Lung microvascular endothelial cell (primary cell): Measurements from ENCODE around the gene ZNF778. TPM values are rescaled to one million over a fixed set of nuclear protein-coding genes. Genes with fewer than 3 reads are reported as not detected.
"Not testable (repeated sequence)": the region's sequence is repeated elsewhere in the genome, so short reads cannot be mapped to it uniquely, and the experiment has no call there.

Experiments used
- DNase-seq, 2 donors: peaks; one replicate each; pipeline versions ENCODE4 v3.0.0 to v3.0.0-alpha.2; 2010; ENCODE audit warnings: low read depth in 2 of 2
- total RNA-seq: library from RNA; depleted of rRNA; stranded (reverse); fragments of >200 nt; gene quantifications from 2 replicates; pipeline ENCODE4 v1.2.1, GENCODE V29; 2014

Gene ZNF778
- total RNA-seq, 1 donor from 2014 or later: 8.7 TPM

DNA sequence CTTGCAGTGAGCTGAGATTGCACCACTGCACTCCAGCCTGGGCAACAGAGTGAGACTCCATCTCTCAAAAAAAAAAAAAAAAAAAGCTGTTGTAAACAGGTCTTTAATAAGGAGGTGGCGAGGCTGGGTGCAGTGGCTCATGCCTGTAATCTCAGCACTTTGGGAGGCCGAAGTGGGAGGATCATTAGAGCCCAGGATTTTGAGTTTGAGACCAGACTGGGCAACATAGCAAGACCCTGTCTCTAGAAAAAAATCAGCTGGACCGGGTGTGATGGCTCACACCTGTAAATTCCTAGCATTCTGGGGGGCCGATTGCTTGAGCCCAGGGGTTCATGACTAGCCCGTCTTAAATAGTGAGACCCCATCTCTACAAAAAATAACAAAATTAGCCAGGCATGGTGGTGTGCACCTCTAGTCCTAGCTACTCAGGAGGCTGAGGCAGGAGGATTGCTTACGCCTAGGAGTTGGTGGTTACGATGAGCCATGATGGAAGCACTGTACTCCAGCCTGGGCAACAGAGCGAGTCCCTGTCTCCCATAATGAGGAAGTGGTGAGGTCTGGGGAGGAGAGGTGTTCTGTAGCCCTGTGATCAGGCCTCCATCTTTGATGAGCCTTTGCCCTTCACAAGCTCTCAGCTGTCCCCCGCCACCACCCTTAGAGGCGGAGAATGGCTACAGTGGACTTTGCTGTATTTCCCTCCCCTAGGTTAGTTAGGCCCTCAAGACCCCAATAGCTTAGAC is 36.2 kb downstream of the ZNF778 start:
- DNase-seq: no peak

DNA sequence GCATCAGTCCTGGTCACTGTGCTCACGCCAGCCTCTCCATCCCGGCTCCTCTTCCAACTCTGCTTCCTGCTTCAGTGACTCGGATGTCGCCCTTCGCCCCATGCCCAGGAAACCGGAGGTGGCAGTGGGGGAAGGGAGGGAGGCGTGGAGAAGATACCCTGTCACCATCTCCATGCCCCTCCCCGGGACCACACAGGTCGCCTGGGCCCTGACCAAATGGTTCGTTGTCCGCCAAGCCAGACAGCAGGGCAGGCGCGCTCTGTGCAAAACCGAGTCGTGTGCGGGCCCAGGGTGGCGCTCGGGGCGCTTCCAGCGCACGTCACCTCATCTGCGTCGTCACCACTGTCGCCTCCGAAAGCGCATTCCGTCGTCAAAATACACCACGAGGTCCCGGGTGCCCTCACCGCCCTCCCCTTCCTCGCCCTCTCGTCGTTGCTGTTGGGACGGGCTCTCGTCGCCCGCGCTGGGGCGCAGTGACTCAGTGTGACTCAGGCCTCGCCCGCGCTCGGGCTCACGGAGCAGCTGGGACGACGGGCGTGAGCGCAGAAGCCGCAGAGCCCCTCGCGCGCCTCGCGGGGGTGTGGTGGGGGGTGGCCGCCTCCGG is 39.2 kb downstream of the ZNF778 start:
- DNase-seq: peak; percentile 60 to 80

DNA sequence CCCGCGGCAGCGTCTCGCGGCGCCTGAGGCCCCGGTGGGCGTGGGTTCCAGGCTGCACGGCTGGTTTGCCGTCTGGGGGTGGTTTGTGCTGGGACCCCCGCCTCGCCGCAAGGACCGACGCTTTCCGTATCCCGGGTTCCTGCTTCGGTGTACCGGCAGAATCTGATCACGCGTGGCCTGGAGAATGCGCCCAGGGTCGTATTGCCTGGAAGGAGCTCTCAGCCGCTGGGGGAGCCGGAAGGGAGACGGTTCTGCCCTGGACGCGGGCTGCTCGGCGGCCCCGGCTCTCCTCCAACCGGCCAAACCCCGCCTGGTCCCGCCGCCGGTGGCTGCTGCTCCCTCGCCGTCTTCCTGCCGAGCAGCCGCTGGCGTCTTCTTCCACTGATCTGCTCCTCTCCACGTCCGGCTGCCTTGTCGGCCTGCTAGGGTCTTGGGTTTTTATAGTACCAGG is 39.8 kb downstream of the ZNF778 start:
- DNase-seq: no peak

DNA sequence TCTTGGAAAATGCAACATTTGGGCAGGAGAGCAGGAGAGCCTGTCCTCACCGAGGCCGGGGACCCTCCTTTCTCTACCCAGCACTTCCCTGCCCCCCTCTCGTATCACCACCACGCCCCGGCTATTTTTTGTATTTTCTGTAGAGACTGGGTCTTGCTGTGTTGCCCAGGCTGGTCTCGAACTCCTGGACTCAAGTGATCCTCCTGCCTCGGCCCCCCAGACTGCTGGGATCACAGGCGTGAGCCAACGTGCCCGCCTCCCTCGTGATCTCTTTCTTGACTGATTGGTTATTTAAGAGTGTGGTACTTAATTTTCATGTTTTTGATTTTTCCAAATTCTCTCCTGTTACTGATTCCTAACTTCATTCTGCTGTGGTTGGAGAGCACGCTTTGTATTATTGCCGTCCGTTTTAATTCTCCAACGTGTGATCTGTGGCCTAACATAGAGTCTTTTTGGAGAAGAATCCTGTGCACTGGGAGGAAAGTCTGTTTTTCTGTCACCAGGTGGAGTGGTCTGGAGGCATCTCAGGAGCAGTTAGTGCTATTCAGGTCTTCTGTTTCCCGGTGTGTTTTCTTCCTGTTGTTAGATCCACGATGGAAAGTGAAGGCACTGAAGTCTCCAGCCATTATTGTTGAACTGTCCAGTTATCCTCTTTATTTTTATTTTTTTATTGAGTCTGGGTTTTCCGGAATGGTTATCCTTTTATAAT is 40.4 kb downstream of the ZNF778 start:
- no peak for DNase-seq

DNA sequence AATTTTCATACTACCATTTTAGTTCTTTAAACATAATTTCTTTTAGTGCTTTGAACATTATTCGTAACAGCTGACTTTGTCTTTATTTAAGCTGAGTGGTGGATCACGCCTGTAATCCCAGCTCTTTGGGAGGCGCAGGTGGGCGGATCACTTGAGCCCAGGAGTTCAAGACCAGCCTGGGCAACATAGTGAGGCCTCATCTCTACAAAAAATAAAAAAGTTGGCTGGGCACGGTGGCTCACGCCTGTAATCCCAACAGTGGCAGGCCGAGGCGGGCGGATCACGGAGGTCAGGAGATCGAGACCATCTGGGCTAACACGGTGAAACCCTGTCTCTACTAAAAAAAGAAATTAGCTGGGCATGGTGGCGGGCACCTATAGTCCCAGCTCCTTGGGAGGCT is 42.4 kb downstream of the ZNF778 start:
- not testable (repeated sequence) for DNase-seq

DNA sequence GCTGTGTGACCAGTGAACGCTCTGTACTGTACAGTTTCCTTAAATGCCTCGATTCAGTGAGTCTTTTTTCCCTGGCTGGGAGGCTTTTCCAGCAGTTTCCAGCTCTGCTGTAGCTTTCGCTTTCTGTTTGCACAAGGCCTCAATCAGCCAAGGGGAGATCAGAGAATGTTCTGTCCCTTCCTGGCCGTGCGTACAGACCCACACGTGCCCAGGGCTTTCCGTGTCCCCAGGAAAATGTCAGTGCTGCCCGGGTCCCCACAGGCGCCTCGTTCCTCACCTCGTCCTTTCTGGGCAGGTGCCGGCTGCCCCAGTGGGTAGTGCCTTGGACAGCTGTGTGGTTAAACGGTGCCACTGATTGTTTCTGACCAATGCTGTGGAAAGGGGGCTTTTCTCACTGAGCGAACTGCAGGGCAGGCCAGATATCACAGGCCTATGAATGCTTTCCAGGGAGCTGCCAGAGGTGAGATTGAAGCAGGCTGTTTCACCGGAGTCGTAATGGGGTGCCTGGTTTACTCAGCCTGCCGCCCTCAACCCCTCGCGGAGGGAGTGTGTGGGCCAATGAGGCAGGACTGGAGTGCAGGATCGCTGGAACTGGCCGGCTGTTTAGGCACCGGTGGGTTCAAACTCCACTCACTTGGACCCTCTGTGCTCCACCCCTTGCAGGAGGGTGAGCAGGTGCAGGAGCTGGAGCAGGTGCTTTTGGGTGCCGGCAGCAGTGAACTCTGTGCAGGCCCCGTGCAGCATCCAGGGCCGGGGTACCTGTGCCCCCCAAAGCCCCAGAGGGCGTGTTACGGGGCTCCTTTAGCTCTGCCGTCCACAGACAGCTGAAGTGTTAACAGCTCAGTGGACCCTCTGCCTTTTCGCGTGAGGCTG is 44.4 kb downstream of the ZNF778 start:
- DNase-seq: peak in 1 of 2 donors; percentile 81

DNA sequence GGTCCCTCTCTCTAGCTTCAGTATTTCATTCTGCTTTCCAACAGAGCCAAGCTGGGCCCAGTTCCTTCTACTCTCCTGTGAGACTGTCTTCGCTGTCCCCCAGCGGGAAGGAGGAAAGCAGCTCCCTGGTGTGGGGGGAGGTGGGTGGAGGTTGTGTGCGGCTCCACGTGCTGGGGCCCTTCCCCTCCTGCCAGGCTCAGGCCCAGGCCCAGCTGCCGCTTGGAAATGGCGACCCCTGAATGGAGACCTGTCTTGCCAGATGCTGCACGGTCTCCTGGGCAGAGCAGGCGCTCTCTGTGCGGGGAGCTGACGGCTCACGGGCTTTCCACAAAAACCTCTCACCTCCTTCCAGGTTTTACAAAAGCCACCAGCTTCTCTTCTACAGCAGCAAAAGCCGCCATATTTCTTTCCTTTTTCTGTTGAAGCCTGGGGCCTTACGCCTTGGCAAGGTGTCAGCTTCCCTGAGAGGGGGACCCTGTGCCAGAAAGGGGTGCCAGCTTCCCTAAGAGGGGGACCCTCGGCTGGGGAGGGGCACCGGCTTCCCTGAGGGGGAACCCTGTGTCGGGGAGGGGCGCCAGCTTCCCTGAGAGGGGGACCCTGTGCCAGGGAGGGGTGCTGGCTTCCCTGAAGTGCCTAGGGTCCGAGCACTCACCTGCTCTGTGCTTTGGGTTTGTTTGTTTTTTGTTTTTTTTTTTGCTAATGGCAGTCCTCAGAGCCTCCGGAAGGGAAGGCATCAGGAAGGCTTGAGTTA is 47.5 kb downstream of the ZNF778 start:
- DNase-seq: no peak

DNA sequence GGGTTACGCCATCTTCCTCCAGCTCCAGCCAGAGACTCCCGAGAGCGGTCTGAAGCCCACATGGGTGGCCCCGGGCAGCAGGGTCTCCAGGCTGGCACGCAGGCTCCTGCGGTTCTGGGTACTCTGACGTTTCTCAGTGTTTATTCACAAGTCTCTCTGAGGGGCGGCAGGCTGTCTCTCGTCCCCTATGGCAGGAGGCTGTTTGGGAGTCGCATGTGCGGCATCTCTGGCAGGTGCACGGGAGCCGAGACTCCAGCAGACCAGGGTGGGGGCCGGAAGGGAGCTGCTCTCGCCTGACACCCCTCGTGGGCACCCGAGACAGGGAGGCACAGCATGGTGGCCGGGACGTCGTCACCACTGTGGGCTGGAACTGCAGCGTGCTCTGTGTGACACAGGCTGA is 48.1 kb downstream of the ZNF778 start:
- no peak for DNase-seq

DNA sequence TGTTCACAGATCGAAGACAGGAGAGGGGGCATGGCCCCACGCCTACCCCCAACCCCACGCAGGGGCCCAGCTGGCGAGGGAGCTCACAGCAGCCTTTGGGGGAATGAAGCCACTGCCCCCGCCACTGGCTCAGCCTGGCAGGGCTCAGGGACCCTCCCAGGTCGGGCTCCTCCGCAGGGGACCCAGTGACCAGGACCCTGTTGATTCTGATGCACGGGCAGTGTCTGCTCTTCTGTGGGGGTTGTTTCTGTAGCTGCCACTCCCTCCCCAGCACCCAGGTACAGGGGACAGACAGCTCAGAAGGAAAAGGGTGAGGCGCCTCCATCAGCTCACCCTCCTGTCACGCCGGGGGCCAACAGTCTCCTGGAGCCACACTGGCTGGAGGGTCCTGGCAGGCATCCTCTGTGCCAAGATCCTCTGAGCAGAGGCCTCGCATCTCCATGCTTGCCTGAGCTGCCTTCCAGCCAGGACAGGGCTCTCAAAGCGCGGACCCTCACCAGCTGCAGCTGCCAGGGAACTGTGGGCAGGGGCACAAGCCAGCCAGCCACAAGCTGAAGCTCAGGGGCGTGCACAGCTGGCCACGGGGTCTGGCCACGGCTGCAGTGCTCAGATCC is 49.1 kb downstream of the ZNF778 start:
- no peak for DNase-seq

DNA sequence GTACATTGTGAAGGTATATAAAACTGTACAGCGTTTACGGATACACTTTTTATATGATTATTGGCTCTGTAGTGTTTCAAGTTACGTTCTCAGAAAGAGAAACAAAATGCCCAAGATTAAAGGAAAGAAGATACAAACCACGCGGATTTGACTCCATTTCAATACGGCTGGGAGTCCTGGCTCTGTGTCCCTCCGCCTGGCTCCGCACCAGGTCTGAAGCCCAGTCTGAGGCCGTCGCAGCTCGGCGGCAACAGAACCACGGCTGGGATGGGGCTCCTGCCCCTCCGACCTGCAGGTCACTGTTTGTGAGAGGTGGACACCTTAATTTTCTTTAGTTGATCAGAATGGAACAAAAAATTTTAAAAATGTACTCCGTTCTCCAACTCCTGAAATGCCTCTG is 50.2 kb downstream of the ZNF778 start:
- DNase-seq: not testable (repeated sequence)

DNA sequence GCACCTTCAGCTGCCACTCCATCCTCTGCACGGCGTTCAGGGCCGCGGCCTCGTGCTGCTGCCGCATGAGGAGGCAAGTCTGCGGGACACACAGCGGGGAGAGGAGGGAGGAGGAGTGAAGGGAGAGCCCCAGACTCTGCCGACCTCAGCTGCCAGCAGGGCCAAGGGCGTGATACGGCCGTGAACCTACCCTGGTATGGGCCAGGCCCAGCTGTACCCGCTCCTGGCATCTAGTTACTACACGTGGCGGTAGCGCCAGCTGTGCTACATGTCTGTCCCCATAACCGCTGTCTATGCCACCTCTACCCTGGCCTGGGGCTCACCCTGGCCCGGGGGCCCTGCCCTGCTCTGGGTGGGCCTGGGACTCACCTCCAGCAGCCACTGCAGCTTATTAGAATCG is 51.1 kb downstream of the ZNF778 start:
- DNase-seq: no peak

DNA sequence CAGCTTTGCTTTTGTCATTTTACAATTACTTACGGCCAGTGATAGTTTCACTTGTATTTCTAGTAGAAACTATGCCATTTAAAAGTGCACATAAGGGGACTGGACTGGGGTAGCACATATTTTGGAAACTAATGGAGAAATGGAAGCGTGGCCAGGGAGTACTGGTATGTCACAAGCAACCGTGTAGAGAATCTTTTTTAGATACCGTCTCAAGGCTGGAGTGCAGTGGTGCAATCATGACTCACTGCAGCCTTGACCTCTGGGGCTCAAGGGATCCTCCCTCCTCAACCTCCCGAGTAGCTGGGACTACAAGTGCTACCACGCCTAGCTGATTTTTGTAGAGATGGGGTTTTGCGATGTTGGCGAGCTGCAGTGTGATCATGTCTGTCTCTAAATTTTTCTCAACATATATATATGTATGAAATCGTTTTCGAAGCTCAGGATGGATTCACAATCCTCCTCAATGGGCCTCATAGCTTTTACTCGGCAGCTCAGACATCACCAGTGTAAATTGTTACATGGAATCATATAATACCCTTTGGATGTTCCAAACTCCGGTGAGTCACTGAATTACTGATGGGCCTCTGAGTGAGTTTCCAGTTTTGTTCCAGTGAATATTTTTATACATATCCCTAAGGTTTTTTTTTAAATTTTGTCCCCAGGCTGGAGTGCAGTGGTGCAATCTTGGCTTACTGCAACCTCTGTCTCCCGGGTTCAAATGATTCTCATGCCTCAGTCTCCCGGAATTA is 51.7 kb downstream of the ZNF778 start:
- DNase-seq: no peak

DNA sequence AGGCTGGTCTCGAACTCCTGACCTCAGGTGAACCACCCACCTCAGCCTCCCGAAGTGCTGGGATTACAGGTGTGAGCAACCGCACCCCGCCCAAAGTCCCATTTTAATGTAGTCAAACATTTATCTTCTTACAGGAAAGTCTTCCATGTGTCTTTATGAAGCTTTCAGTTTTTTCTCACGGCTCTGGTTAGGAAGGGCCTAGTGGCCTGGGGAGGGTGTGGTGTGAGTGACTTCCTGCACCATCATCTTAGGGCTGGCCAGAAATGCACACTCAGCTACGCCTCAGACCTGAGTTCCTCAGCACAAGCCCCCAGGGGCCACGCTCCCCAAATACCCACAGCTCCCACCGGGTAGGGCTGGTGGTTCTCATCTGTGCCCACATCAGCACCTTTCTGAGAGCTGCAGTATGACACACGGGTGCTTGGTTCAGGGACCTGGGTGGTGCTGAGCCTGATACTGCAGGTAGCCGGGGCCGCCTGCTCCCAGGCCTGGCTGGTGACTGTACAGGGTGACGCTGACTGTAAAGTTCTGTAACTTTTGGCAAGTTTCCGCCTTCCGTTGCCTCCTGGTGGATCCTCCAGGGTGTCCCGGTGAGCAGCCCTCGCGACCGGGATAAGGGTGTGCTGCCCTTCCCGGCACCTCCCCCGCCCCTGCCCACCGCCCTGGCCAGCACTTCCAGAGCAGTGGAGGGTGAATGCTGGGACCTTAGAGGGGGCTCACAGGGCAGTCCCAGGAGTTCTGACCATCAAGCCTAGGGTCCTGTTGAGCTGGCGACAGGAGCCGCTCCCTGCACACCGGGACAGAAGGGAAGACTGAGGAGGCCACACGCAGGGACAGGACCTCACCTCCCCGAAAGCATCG is 52.5 kb downstream of the ZNF778 start:
- no peak for DNase-seq

DNA sequence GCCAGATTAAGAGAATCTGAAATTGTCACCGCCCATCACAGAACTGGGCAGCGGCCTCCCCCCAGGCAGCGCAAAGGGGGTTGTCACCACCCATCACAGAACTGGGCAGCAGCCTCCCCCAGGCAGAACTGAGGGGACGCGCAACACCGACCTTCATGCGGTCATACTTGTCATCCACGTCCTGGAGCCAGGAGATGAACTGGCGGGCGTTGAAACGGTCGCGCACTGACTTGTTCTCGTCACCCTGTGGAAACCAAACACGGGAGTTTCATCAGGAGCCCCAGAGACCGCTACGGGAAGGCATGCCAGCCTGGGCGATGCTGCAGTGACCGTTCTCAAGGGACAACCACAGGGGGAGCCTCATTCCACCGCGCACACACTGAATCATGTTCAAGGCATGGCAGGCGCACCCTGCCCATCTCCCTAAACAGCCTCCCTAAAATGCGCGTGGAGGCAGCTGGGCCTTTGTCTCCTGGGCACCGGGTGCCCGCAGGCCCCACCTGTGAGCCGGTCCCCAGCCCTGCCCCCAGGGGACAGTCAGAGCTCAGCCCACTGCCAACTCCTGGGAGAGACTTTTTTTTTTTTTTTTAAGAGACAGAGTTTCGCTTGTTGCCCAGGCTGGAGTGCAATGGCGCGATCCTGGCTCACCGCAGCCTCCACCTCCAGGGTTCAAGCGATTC is 53.3 kb downstream of the ZNF778 start:
- no peak for DNase-seq

DNA sequence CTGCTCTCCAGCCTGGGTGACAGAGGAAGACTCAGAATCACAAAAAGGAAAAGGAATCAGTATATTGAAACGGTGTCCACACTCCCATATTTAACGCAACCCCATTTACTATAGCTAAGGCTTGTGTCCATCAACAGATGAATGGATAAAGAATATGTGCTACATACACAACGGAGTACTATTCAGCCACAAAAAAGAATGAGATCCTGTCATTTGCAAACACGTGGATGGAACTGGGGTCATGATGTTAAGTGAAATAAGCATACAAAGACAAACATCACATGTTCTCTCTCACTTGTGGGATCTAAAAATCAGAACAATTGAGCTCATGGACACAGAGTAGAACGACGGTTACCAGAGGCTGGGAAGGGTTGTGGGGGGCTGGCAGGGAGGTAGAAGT is 55.1 kb downstream of the ZNF778 start:
- no peak for DNase-seq

DNA sequence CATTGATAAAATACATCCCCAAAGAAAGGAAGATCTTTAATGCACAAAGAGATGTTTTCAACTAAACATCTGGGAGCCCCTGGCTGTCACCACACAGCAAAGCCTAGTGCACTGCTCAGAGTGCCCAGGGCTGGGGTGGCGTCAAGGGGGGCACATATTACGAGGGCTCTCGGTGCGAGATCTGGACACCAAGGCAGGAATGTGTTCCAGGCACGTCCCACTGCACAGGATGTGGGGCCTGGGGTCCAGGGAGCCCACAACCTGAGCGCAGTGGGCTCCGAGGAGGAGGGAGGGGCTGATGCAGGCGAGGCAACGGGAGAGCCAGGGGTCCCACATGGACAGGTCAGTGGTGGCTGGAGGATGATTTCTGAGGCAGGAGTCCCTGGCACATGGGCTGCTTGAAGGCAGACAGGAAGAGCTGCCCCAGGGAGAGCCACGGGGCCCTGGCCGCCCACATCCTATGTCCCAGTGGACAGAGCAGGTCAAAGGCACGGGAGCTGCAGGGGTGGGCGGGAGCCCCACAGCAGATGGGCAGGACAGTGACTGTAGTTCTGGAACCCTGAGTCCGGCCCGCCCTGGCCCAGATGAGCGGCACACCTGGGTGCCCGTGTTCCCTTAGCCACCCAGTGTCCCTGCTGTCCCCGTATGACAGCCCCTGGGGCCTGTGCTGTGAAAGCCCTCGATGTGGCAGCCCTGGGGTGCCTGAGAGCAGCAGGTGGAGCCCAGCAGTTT is 56.4 kb downstream of the ZNF778 start:
- DNase-seq: no peak

DNA sequence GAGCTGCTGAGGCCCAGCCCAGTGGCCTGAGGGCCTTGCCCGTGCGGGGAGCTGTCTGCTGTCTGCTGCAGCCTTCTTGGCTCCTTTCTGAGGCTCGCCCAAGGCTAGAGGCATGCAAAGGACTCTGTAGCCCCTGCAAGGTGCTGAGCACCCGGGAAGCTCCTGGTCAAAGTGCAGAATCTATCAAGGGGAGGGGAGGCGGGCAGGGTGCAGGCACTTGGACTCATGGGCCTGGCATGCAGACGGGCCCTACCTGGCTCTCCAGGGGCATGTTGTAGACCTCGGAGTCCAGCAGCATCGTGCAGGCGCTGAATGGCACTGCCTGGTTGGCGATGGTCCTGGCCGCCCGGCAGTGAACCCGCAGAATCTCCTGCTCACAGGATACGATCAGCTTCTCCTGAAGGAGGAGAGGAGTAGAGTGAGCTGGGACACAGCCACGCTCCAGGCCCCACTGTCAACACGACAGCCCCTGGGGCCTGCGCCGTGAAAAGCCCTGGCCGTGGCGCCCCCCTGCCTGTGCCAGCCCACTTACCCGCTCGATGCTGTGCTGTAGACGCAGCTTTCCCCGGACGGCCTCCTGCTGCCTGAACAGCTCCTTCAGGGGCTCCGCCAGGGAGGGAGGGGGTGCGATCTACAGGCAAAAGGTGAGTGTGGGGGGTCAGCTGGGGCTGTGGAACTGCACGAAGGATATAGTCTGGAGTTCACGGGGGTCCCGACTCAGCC is 57.2 kb downstream of the ZNF778 start:
- no peak for DNase-seq
